Ovary (tissue), 9 donors: ENCODE data around the gene DNAJB8. TPM values are rescaled to one million over a fixed set of nuclear protein-coding genes. Genes with fewer than 3 reads are reported as not detected.

ENCODE experiments used
- DNase-seq, 5 donors: peaks; one replicate each; pipeline ENCODE4 v3.0.0-alpha.2; 2019 to 2020
- H3K27ac ChIP-seq, 2 donors: fragments of 200-600 bp; one replicate each; pipeline versions ENCODE4 v1.5.1 to v1.8.0; 2019 to 2022
- H3K27me3 ChIP-seq: fragments of 200-600 bp; one replicate; pipeline ENCODE4 v1.8.0; 2022
- H3K36me3 ChIP-seq: fragments of 200-600 bp; sonication (generic); one replicate; pipeline ENCODE4 v1.5.1; 2019
- H3K4me1 ChIP-seq: one replicate; pipeline ENCODE4 v1.8.1; 2013; ENCODE audit warnings: mild to moderate bottlenecking, moderate library complexity; ENCODE audit not compliant: insufficient read depth
- H3K4me3 ChIP-seq: fragments of 200-600 bp; sonication (generic); one replicate; pipeline ENCODE4 v1.5.1; 2017
- H3K9me3 ChIP-seq, 2 donors: fragments of 200-600 bp in 1 of 2; sonication (generic) in 1 of 2; one replicate each; pipeline versions ENCODE4 v1.5.1 to v1.8.1; 2013 to 2019; ENCODE audit warnings: mild to moderate bottlenecking in 1 of 2, moderate library complexity in 1 of 2
- CTCF ChIP-seq, 3 donors: fragments of 450-650 bp in 2 of 3; fragments of 200-600 bp in 1 of 3; IDR thresholded peaks; one replicate each; pipeline versions ENCODE4 v1.5.1 to v1.8.0; 2016 to 2022; ENCODE audit warnings: antibody characterized with exemption in 3 of 3, mild to moderate bottlenecking in 1 of 3
- EP300 ChIP-seq: sonication (generic); formaldehyde crosslinking; IDR thresholded peaks from one replicate; pipeline ENCODE4 v1.6.1; 2017; ENCODE audit warnings: antibody characterized with exemption
- POLR2A ChIP-seq: fragments of 450-650 bp; IDR thresholded peaks from one replicate; pipeline ENCODE4 v1.6.1; 2017; ENCODE audit warnings: antibody characterized with exemption, mild to moderate bottlenecking, moderate library complexity
- WGBS, 3 donors: extraction: QIAGEN DNeasy Blood & Tissue Kit in 1 of 3; methylation state at CpG; one replicate each; pipeline versions ENCODE4 v1.1.5 to v1.1.7; 2013 to 2017; 5-methylcytosine and 5-hydroxymethylcytosine counted together
- intact Hi-C, 4 donors: fragments of 100-400 bp; cut with DNase I; formaldehyde crosslinking; loops; one replicate each; pipeline versions ENCODE4 v1.11.0 to v1.15.1; 2022 to 2023
- polyA plus RNA-seq, 2 donors: library from polyadenylated mRNA; stranded (reverse); fragments of 200-250 nt in 1 of 2; fragments of 350-450 nt in 1 of 2; fragmentation: Illumina TruSeq in 1 of 2; extraction: RNeasy Lipid Tissue Mini Kit (QIAGEN cat#74804) in 1 of 2; gene quantifications; one replicate each; pipeline ENCODE4 v1.2.3, GENCODE V29; 2013 to 2014
- total RNA-seq, 7 donors: library from RNA; depleted of rRNA in 2 of 7; stranded (reverse); fragments of >200 nt in 2 of 7; fragmentation: NEBNext Ultra II Directional in 3 of 7; extraction: Animal tissue kit (Norgen Biotek cat#: 25700) in 3 of 7; gene quantifications; one replicate each; pipeline versions ENCODE4 v1.1.0 to v1.2.4, GENCODE V29; 2016 to 2023
- donor health status: DM: no; HTN: no; CAD: no; lungs with moderate emphysema.
- donor health status: DM: no; HTN: no; CAD: no.
- donor health status: Bipolar disorder and iron deficiency.
- donor health status: DM: yes; HTN: yes; CAD: no.
- donor health status: DM: no; HTN: no; CAD: no.
- donor health status: DM: yes; HTN: yes; CAD: no.

Gene DNAJB8
- total and polyA plus RNA-seq, 9 donors, result not detected

GRCh38 chr3:128498901-128499530 lies 32.3 kb upstream of the DNAJB8 start:
- no peak for TF ChIP-seq POLR2A
- no peak for TF ChIP-seq EP300
- no peak for TF ChIP-seq CTCF (IDR thresholded peaks at IDR 0.05)
- DNase-seq, result no peak
- intact Hi-C loops, result loop anchor here (2.0 to 10.0 kb wide), 7 partner anchors 72 to 424 kb away; no protein-coding TSS in a partner anchor
- 34 to 57% (median 43%) methylated on average over 15 of the region's 15 CpGs for WGBS, 3 donors
- H3K4me1 ChIP-seq, result peaks cover 8% of the 10 kb centered on the region
- H3K9me3 ChIP-seq, result no peaks in the 10 kb centered on the region
- H3K27me3 ChIP-seq, result no peaks in the 10 kb centered on the region
- no peaks in the 10 kb centered on the region for H3K36me3 ChIP-seq
- H3K27ac ChIP-seq, result no peak overlapping the region
- no peak overlapping the region for H3K4me3 ChIP-seq

- Histone ChIP-seq H3K27me3 (no peaks in the 10 kb centered on the region), H3K9me3 (no peaks in the 10 kb centered on the region), H3K4me1 (peaks cover 8% of the 10 kb centered on the region), H3K27ac (no peak overlapping the region), H3K4me3 (peak overlapping the region; percentile 42), H3K36me3 (no peaks in the 10 kb centered on the region)
- no peak for DNase-seq
- intact Hi-C loops, result loop anchor here (2.0 to 10.0 kb wide), 7 partner anchors 71 to 423 kb away; no protein-coding TSS in a partner anchor
- TF ChIP-seq POLR2A, result no peak
- TF ChIP-seq EP300, result no peak
- TF ChIP-seq CTCF (IDR thresholded peaks at IDR 0.05), result peak in 1 of 3 donors; percentile 5
- 26 to 28% (median 27%) methylated on average over 5 of the region's 5 CpGs for WGBS, 3 donors
These were observed 31.5 kb upstream of the DNAJB8 start for GRCh38 chr3:128498127-128498626.

- no peak overlapping the region for H3K27ac ChIP-seq
These were observed 30.8 kb upstream of the DNAJB8 start for GRCh38 chr3:128497305-128498126.

More at GRCh38 chr3:128497305-128498126, 30.8 kb upstream of the DNAJB8 start:
- Histone ChIP-seq H3K4me3 (peak overlapping the region; percentile 42), H3K27me3 (no peaks in the 10 kb centered on the region), H3K9me3 (no peaks in the 10 kb centered on the region), H3K4me1 (peaks cover 8% of the 10 kb centered on the region), H3K36me3 (no peaks in the 10 kb centered on the region)
- intact Hi-C loops, result loop anchor here (2.0 to 10.0 kb wide), 8 partner anchors 70 to 423 kb away; no protein-coding TSS in a partner anchor
- WGBS, 3 donors, result 2 to 3% (median 2%) methylated on average over 57 to 77 of the region's 77 CpGs
- peak; percentile 44 to 76 (median 74) for DNase-seq
- TF ChIP-seq EP300 (no peak), CTCF (IDR thresholded peaks at IDR 0.05) (peak; percentile 36 to 51 (median 43)), POLR2A (no peak)
